HCT116 (cell line): ENCODE measurements around the gene FAM120A.

ENCODE experiments used
- ATF3 ChIP-seq: IDR thresholded peaks from 2 replicates; pipeline ENCODE4 v1.6.1; 2012
- ELF1 ChIP-seq: IDR thresholded peaks from 2 replicates; pipeline ENCODE4 v1.6.1; 2012; ENCODE audit warnings: low read depth, borderline replicate concordance
- EZH2 ChIP-seq: fragments of 200-600 bp; sonication (generic); IDR thresholded peaks from 2 replicates; pipeline ENCODE4 v1.6.1; 2017; ENCODE audit warnings: antibody characterized with exemption, mixed run types
- EZH2phosphoT487 ChIP-seq: fragments of 200-600 bp; IDR thresholded peaks from 2 replicates; pipeline ENCODE4 v1.6.1; 2018; ENCODE audit warnings: antibody characterized with exemption, borderline replicate concordance
- MAX ChIP-seq: IDR thresholded peaks from 2 replicates; pipeline ENCODE4 v1.6.1; 2012
- POLR2A ChIP-seq: IDR thresholded peaks from 2 replicates; pipeline ENCODE4 v1.7.0; 2011; ENCODE audit warnings: borderline replicate concordance; ENCODE audit not compliant: insufficient read depth, insufficient read length; ENCODE audit errors: extremely low read depth
- POLR2AphosphoS5 ChIP-seq: IDR thresholded peaks from 2 replicates; pipeline ENCODE4 v1.6.1; 2011; ENCODE audit warnings: mild to moderate bottlenecking, low read depth, low read length, moderate library complexity
- RAD21 ChIP-seq: IDR thresholded peaks from 2 replicates; pipeline ENCODE4 v1.6.1; 2012; ENCODE audit warnings: low read depth, mild to moderate bottlenecking
- REST ChIP-seq: IDR thresholded peaks from 2 replicates; pipeline ENCODE4 v1.6.1; 2012; ENCODE audit warnings: low read depth
- SP1 ChIP-seq: IDR thresholded peaks from 2 replicates; pipeline ENCODE4 v1.6.1; 2012; ENCODE audit warnings: low read depth
- TCF7L2 ChIP-seq: IDR thresholded peaks from 2 replicates; pipeline ENCODE4 v1.7.0; 2011; ENCODE audit warnings: borderline replicate concordance, inconsistent platforms; ENCODE audit not compliant: insufficient read depth, insufficient read length; ENCODE audit errors: extremely low read depth
- YY1 ChIP-seq: IDR thresholded peaks from 2 replicates; pipeline ENCODE4 v1.6.1; 2011; ENCODE audit warnings: low read length, low read depth, moderate library complexity, mild to moderate bottlenecking; ENCODE audit not compliant: insufficient replicate concordance; ENCODE audit errors: extremely low read depth
- ZNF274 ChIP-seq: fragments of 200-500 bp; sonication (Bioruptor generic); IDR thresholded peaks from 2 replicates; pipeline ENCODE4 v1.6.1; 2014; ENCODE audit warnings: mild to moderate bottlenecking, low read depth, low read length, inconsistent platforms
- TF ChIP-seq, protein P1 (sequence below), 3 experiments: fragments of 200-600 bp in 1 of 3; sonication (generic) in 1 of 3; IDR thresholded peaks in 2 of 3; conservative IDR thresholded peaks in 1 of 3; 2 replicates each; pipeline ENCODE4 v1.5.1; 2012 to 2017; ENCODE audit warnings: low read depth in 2 of 3, low read length in 2 of 3, antibody characterized with exemption in 1 of 3, borderline replicate concordance in 1 of 3, control low read depth in 1 of 3, mild to moderate bottlenecking in 1 of 3, mixed read lengths in 1 of 3, mixed run types in 1 of 3, moderate library complexity in 1 of 3; ENCODE audit not compliant: insufficient read depth in 1 of 3

DNA sequence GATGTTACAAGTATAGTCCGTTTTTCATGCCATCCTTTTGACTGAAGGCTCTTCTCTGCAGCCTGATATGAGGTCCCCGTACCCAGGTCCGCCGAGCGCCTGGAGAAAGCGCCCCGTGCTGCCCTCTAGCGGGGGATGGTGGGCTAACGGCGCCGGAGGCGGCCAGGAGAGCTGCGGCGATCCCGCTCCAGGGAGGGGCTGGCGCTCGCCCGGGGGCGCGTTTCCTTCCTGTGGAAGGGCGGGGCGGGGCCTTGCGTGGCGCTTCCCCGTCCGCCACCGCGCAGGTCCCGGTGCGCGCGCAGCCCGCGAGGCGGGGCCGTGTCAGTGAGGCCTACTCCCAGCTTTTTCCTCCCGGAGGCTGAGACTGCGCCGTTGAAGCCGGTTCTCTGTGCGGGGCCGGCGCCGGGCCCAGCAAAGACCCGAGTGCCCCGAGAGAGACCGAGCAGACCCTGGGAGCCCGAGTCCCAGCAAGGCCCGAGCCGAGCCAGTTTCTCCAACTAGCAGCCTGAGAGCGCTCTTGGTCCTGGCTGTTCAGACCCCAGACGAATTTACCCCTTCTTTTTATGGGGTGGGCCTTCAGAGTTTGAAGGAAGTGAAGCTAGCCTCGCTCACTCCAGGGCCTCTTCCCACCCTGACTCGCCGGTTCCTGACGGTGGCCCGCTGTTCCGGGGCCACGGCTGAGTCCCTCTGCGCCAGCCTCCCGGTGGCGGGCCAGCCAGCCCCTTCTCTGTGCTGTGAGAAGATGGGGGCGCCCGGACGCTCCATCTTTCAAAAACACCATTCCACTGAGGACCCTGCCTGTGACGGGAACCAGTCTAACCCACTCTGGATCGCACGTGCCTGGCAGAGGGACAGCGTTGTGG lies 115.2 kb downstream of the FAM120A start:
- TF ChIP-seq, protein P1, sequence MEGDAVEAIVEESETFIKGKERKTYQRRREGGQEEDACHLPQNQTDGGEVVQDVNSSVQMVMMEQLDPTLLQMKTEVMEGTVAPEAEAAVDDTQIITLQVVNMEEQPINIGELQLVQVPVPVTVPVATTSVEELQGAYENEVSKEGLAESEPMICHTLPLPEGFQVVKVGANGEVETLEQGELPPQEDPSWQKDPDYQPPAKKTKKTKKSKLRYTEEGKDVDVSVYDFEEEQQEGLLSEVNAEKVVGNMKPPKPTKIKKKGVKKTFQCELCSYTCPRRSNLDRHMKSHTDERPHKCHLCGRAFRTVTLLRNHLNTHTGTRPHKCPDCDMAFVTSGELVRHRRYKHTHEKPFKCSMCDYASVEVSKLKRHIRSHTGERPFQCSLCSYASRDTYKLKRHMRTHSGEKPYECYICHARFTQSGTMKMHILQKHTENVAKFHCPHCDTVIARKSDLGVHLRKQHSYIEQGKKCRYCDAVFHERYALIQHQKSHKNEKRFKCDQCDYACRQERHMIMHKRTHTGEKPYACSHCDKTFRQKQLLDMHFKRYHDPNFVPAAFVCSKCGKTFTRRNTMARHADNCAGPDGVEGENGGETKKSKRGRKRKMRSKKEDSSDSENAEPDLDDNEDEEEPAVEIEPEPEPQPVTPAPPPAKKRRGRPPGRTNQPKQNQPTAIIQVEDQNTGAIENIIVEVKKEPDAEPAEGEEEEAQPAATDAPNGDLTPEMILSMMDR (IDR thresholded peaks at IDR 0.05 in 2 of 3, conservative IDR thresholded peaks at IDR 0.05 in 1 of 3; ENCODE audit: borderline replicate concordance in 1 of 3, insufficient read depth in 1 of 3, low read depth in 2 of 3, low read length in 2 of 3): peak; percentile 74 to 93 (median 87)
- TF ChIP-seq YY1: peak; percentile 62
- TF ChIP-seq POLR2AphosphoS5: peak; percentile 96
- TF ChIP-seq EZH2: no peak
- no peak for TF ChIP-seq EZH2phosphoT487
- TF ChIP-seq REST: no peak
- peak; percentile 22 for TF ChIP-seq POLR2A
- TF ChIP-seq ELF1: no peak
- TF ChIP-seq ZNF274: no peak
- 0 out of 2 replicates have a peak, but pooled peaks have one; percentile 50 for TF ChIP-seq MAX
- TF ChIP-seq SP1: no peak; the same call in 1 of the 2 replicates
- no peak for TF ChIP-seq TCF7L2
- peak; percentile 80 for TF ChIP-seq RAD21
- no peak for TF ChIP-seq ATF3
